GM18519 (cell line): ENCODE measurements around the gene CTBP2.
"Not testable (repeated sequence)": the region's sequence is repeated elsewhere in the genome, so short reads cannot be mapped to it uniquely, and the experiment has no call there.

Experiments used
- ATAC-seq: cut with Tn5 transposase; IDR thresholded peaks from one replicate; pipeline ENCODE4 v1.9.1; 2021; ENCODE audit warnings: mild to moderate bottlenecking, moderate library complexity; ENCODE audit not compliant: unreplicated experiment, low FRiP score

CTBP2 gene

GRCh38 chr10:125093974-125094705 lies 66.2 kb downstream of the CTBP2 start:
- no peak for ATAC-seq

GRCh38 chr10:125093199-125093973 lies 67.0 kb downstream of the CTBP2 start:
- ATAC-seq, result no peak

GRCh38 chr10:125092564-125093031 lies 67.8 kb downstream of the CTBP2 start:
- ATAC-seq, result no peak

- ATAC-seq, result no peak
Measured at GRCh38 chr10:125091891-125092290, 68.5 kb downstream of the CTBP2 start.

GRCh38 chr10:125089469-125089868 lies 70.9 kb downstream of the CTBP2 start:
- no peak for ATAC-seq

GRCh38 chr10:125087897-125088215 lies 72.5 kb downstream of the CTBP2 start:
- ATAC-seq, result no peak

- ATAC-seq, result no peak
Measured at GRCh38 chr10:125087191-125087896, 73.0 kb downstream of the CTBP2 start.

- ATAC-seq, result no peak
Measured at GRCh38 chr10:125086691-125087090, 73.7 kb downstream of the CTBP2 start.

GRCh38 chr10:125085258-125086054 lies 74.9 kb downstream of the CTBP2 start:
- ATAC-seq, result no peak

- ATAC-seq, result no peak
Measured at GRCh38 chr10:125084614-125085257, 75.6 kb downstream of the CTBP2 start.

GRCh38 chr10:125084191-125084613 lies 76.2 kb downstream of the CTBP2 start:
- ATAC-seq, result no peak

- no peak for ATAC-seq
Measured at GRCh38 chr10:125083576-125083920, 76.8 kb downstream of the CTBP2 start.

- no peak for ATAC-seq
Measured at GRCh38 chr10:125082881-125083575, 77.3 kb downstream of the CTBP2 start.

GRCh38 chr10:125082471-125082870 lies 77.9 kb downstream of the CTBP2 start:
- not testable (repeated sequence) for ATAC-seq

- no peak for ATAC-seq
Measured at GRCh38 chr10:125081931-125082330, 78.4 kb downstream of the CTBP2 start.

GRCh38 chr10:125080984-125081383 lies 79.4 kb downstream of the CTBP2 start:
- no peak for ATAC-seq

GRCh38 chr10:125080296-125080695 lies 80.1 kb downstream of the CTBP2 start:
- ATAC-seq, result no peak

- no peak for ATAC-seq
Measured at GRCh38 chr10:125079091-125079600, 81.2 kb downstream of the CTBP2 start.

- ATAC-seq, result no peak
Measured at GRCh38 chr10:125076891-125077541, 83.3 kb downstream of the CTBP2 start.
